CD4-positive, alpha-beta T cell treated with Interleukin-17A for 4 hours (primary cell): Measurements from ENCODE around the gene RPL13.
A peak's percentile ranks its signal among the peaks of the same experiment; 100 is the strongest.

ENCODE experiments used
- DNase-seq: peaks from one replicate; pipeline ENCODE4 v3.0.0-alpha.2; 2020; ENCODE audit warnings: mixed read lengths

Gene RPL13

DNA sequence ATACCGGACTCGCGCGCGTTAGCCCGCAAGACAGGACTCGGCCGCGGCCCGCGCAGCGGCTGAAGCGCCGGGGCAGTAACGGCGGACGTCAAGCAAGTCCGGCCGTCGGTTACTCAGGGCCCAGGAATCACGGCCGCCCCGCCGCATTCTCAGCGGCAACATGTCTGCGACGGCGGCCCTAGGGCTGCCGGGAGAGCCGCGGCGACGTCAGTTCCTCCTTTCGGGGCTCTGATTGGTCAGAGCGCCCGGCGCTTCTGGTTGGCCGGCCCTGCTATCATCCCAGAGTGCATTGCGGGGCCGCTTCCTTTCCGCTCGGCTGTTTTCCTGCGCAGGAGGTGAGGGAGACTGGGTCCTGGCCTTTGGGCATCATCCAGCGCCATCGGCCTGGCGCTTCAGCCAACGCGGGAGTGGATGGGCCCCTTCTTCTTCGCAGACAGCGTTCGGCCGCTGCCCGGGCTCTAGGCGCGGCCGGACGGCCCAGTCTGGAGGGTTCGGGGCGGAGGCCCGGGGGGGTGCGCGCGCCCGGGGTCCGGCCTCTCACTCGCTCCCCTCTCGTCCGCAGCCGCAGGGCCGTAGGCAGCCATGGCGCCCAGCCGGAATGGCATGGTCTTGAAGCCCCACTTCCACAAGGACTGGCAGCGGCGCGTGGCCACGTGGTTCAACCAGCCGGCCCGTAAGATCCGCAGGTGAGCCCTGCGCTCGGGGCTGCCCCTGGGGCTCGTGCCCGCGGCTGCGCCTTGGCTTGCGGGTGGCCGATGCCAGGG is at the start of gene RPL13:
Gene RPL13, plus strand, starts transcription at position 305 of the 764 bp plus-strand sequence. Its CDS starts 278 bp downstream, at position 583.
- peak; percentile 93 for DNase-seq

DNA sequence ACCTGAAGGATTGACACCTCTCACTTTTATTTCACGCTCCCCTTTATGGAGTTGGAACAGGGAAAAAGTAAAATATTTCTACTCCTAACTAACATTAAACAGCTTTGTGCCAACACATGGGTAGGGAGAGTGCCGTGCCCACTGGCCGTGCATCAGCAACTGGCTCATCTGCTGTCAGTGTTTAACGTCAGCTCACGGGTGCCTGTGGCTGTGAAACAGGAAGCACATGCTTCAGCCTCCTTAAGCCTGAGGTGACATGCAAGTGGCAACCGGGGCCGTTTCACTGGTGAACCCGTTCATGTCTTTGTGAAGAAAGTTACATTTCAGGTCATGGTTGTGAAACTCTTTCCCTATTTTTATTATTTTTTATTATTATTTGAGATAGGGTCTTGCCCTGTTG is 49.1 kb upstream of the RPL13 start:
- DNase-seq: no peak

DNA sequence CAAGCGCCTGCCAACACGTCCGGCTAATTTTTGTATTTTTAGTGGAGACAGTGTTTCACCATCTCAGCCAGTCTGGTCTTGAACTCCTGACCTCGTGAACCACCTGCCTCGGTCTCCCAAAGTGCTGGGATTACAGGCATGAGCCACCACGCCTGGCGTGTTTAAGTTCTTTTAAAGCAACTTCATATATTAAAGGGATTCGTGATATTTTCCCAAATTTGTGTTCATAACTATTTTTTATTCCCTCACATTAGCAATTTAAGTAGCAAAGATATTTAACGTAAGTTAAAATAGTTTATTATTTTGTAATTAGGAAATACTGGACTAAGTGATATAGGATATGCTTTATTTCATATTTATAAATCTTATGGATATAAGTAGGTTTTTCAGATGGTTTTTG is 48.0 kb upstream of the RPL13 start:
- no peak for DNase-seq

DNA sequence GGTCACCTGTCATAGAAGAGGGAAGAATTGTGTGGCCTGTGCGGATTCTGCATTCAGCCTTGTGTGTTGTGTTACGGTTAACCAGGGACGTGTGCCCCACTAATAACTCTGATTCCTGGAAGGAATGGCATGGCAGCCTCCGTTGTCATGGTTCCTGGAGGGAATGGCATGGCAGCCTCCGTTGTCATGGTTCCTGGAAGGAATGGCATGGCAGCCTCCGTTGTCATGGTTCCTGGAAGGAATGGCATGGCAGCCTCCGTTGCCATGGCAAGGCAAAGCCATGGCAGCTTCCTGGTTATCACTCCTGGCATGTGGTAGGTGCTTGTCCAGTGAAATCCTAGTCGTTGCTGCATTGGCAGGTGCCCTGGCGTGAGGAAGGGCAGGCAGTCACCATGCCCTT is 43.4 kb upstream of the RPL13 start:
- no peak for DNase-seq

DNA sequence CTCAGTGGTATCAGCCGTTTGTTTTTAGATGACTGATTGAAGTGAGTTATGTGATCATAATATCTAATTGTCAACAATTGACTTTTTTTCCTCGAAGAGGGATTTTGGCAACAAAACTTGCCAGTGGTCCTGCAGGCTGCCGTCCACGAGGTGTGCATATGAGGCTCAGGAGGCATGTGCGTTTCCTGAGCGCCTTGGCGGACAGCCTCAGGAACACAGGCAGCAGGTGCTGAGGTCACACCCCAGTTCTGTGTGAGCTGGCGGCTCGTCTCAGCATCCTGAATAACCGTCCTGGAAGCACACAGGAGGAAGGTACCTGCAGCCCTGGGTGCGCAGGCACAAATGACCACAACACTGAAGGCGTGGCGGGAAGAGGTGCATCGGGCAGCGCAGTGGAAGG is 40.6 kb upstream of the RPL13 start:
- DNase-seq: no peak

DNA sequence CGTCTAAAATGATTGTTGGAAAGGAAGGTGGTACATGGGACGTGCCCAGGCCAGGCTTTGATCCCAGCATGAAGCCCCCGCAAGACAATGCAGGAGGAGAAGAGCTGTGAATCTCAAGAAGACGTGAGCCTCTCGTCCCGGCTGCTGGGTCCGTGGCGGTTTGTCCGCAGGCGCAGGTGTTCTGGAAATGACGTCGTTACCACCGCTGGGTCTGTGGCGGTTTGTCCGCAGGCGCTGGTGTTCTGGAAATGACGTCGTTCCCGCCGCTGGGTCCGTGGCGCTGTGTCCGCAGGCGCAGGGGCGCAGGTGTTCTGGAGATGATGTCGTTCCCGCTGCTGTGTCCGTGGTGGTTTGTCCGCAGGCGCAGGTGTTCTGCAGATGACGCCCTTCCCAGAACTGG is 38.2 kb upstream of the RPL13 start:
- no peak for DNase-seq

DNA sequence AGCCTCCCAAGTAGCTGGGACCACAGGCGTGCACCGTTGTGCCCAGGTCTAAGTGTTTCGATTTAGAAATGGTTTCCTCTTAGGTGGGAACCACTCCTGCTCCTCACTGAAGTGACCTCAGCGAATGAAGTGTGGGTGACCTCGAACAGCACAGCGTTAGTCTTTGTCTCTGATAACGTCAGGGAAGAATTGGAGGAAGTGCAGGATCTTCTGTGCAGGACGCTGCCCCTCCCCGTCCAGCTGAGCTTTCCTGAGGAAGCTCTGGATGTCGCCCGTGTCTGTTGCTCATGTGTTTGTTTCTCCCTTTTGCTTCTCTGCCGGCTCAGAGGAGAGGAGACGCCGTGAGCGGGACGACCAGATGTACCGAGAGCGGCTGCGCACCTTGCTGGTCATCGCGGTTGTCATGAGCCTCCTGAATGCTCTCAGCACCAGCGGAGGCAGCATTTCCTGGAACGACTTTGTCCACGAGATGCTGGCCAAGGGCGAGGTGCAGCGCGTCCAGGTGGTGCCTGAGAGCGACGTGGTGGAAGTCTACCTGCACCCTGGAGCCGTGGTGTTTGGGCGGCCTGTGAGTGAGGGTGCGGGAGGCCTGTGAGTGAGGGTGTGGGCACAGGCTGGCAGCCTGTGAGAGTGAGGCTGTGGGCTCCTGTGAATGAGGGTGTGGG is 36.7 kb upstream of the RPL13 start:
- DNase-seq: no peak

DNA sequence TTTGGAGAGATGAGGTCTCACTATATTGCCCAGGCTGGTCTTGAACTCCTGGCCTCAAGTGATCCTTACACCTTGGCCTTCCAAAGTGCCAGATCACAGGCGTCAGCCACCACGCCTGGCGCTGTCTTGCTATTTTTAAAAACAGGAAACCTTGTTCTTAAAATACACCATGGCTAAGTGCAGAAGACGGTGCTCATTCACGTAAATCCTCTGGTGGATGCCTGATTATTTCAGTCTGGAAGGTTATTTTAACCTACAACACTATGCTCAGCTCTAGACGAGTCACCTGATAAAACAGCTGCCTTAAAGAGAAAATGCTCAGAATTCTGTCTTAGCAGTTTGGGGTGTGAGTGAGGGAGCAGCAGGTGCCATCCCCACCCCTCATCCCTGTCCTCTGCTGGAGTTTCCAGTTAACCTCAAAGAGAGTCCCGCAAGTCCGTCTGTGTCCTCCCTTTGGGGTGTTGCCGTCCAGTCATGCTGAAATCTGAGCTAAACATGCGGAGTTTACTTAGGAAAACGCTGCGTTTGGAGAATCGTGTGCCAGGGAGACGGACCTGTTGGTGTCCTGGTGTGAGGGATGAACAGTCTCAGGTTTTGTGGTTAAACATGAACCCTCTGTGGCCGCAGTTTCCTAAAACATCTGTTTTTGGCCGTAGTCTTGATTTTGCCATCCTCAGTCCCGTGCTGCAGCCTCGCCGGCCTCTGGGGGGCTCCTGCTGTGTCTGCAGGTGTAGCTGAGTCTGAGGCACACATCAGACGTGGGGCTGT is 35.2 kb upstream of the RPL13 start:
- no peak for DNase-seq

DNA sequence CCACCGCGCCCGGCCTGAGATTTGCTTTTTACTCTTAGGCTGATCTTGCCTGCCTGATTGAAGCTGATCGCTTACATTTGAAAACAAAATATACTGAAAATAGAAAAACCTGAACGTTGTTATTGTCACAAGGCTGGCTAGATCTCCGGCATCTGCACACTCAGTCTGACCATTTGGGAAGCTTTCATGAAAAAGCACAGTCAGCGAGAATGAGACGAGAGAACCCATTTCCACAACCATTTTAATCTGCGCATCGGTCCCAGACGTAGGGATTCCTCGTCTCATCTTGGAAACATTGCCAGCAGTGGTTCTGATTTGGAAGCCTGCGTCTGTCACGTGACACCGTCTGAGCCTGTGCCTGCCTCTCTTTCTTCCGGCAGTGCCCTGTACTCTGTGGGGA is 31.4 kb upstream of the RPL13 start:
- DNase-seq: no peak

DNA sequence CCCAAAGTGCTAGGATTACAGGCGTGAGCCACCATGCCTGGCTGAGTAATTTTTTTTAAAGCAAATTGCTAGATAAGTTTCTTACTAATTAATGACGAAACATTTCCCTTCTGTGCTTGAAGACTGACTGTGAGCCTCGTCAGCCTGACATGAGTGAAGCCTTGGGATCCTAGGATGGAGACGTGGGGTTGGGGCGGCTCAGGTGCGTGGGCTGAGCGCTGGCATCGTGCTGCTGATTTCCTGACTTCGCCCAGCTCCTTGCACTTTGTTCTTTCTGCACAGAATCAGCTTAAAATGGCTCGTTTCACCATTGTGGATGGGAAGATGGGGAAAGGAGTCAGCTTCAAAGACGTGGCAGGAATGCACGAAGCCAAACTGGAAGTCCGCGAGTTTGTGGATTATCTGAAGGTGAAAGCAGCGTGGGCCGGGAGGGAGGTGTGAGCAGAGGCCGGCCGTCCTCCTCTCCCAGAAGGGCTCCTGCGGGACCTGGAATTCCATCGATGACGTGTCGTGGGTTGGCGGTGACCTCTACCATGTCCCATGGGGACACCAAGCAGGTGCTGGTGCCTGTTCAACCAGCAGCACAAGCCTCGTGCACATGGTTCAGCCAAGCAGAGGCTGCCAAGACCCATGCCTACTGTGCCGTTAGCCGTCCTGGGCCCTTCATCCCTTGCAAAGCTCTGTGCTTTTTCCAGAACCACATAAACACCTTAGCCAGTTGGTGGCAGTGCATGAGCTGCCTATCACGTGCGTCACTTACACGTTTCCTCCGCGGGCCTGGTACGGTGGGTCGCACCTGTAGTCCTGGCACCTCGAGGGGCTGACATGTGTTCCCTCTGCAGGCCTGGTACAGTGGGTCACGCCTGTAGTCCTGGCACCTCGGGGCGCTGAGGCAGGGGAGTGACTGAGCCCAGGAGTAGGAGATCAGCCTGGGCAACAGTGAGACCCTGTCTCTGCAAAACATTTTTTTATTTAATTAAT is 29.8 kb upstream of the RPL13 start:
- no peak for DNase-seq

DNA sequence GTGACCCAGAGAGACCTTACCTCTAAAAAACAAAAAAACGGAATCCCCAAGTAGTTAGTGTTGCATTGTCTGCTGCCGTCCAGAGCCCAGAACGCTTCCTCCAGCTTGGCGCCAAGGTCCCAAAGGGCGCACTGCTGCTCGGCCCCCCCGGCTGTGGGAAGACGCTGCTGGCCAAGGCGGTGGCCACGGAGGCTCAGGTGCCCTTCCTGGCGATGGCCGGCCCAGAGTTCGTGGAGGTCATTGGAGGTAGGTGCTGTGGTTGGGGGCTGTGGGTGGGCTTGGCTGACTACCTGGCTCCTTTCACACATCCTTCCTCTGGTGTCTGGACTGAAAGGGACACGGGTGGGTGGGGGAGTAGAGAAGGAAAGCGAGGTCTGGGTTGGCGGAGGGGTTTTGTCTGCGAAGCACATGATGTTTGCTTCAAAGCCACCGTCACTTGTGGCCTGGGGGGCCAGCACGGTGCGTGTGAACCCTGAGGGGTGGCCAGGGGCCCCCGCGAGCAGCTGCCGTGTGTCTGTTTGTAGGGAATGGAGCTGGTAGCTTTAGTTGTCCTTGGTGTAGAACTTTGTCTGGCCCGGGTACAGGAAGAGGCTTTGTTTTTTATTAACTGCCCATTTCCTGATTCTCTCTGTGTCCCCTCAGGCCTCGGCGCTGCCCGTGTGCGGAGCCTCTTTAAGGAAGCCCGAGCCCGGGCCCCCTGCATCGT is 28.5 kb upstream of the RPL13 start:
- no peak for DNase-seq

DNA sequence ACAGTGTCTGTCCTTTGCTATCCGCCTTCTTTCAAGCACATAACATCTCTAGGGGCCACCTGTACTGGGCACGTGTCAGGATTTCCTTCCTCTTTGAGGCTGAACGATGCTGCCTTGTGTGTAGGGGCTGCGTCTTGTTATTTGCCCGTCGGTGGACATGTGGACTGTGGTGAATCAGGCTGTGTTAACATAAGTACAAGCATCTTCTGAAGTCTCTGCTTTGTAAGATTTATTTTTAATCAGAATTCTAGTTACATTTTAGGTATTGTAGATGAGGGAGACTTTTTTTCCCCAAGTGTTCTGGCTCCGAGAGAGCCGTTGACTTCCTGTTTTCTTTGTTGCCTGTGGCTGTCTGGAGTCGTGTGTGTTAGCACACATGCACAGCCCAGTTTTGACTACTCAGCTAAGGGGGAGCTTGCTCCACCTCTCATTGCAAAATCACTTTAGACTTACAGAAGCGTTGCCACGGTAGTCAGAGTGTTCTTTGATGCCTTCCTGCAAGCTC is 26.2 kb upstream of the RPL13 start:
- peak; percentile 69 for DNase-seq

DNA sequence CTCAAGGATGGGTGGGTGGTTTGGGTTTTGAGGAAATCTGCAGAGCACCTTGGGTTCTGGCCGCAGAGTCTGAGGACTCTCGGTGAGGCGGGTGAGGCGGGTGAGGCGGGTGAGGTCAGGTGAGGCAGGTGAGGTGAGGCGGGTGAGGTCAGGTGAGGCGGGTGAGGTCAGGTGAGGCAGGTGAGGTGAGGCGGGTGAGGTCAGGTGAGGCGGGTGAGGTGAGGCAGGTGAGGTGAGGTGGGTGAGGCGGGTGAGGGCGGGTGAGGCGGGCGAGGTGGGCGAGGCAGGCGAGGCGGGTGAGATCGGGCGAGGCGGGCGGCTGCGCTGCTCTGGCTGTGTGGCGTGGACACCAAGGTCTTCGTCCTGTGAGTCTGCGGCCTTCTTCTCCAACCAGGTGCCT is 24.1 kb upstream of the RPL13 start:
- DNase-seq: no peak

DNA sequence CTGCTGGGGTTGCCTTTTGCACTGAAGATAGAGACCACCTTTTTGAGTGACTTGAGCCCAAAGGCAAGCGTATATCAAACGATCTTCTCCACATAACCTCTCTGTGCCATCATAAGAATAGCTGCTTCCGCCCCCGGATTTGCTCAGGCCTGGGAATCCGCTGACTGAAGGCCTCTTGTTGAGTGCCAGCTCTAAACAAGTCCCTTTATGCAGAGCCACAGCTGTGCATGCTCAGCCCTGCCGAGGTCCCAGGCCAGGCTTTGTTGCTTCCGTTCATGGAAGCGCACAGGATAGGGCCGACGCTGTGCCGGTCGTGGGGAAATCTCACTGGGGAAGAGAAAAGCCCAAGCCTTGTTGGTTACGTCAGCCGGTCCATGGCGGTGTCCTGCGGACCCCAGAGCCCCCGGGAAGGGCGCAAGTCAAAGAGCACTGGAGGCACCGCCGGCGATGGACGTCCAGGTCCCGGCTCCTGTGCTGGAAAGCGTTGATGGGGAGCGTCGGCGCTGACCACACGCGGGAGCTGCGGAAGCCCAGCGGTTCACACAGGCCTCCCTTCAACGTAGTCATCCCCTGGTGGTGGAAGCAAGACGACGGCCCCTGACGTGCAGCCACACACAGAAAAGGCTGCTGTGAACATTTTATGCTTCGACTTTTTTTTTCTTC is 23.5 kb upstream of the RPL13 start:
- DNase-seq: no peak

DNA sequence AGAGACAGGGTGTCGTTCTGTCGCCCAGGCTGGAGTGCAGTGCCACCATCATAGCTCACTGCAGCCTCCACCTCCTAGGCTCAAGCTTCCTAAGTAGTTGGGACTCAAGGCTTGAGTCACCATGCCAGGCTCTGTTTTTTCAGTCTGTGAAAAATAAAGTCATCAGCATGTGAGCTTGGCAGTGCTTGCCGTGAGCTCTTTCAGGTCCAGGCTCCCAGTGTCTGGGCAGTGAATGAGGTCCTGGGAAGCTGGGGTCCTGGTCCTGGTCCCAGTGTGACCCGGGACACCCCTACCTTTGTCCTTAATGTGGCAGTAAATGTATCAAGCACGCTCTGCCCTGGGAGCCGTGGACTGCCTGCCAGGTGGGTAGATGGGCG is 22.9 kb upstream of the RPL13 start:
- DNase-seq: no peak

DNA sequence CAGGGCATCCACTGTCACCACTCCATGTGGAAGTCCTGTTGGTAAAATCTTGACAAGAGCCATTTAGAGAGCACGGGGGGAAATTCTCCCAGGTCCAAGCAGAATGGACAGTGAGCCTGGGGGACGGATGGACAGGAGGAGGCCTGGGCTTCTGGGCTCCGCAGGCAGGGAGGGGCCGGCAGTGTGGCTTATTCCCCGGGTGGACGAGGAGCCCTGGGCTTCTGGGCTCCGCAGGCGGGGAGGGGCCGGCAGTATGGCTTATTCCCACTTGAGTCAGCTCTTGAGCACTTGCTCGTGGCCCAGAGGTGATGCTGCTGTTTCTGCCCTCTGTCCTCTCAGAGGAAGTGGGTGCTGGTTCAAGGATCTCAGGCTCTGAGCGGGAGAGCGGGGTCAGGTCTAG is 22.2 kb upstream of the RPL13 start:
- no peak for DNase-seq

DNA sequence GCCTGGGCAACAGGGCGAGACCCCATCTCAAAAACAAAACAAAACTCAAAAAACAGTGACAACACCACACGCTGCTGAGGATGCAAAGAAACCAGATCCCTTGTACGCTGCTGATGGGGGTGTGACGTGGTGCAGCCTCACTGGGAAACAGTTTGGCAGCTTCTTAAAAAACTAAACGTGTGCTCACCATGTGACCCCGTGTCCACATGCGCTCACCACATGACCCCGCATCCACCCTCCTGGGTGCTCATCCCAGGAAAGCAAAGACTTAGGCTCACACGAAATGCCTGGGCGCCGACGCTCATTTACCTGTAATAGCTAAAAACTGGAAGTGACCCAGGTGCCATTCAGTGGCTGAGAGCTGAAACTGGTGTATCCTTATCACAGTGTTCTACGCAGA is 19.9 kb upstream of the RPL13 start:
- DNase-seq: no peak

DNA sequence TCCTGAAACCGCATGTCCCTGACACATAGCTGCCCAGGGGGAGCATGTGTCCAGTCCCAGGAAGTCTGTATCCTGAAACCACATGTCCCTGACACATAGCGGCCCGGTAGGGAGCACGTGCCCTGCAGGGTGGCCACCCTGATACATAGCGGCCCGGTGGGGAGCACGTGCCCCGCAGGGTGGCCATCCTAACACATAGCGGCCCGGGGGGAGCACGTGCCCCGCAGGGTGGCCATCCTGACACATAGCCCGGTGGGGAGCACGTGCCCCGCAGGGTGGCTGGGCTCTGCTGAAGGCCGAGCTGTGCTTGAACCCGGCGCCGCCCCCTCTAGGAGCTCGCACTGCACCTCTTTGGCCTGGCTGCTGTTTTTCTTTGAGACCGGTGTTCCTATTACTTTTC is 18.7 kb upstream of the RPL13 start:
- no peak for DNase-seq

DNA sequence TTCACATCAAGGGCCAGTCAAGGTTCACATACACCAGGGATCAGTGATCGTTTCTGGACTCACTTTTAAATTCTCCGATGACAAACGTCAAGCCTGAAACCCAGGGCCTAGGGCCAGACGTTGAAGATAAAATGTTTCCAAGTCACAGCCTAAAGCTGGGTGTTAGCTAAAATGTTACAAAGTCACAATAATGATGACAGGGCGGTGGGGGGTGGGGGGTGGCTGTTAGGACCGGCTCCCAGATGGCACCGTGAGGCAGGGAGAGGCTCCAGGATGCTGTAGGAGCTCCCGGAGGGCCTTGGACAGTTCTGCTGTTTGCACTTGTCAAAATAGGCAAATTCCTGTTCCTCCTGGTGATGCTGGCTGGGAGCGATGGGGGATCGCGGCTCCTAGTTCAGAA is 16.4 kb upstream of the RPL13 start:
- no peak for DNase-seq

DNA sequence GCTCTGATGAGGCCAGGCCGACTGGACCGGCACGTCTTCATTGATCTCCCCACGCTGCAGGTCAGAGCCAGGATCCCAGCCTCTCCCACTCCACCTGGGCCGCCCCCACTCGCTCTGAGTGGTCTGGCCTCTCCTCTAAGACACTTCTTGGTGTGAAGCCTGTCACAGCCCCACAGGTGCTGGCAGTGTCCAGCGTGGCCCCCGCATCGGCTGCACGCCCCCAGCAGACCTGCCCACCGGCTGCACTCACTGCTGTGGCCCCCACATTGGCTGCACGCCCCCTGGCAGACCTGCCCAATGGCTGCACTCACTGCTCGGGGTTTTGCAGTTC is 15.8 kb upstream of the RPL13 start:
- DNase-seq: no peak

DNA sequence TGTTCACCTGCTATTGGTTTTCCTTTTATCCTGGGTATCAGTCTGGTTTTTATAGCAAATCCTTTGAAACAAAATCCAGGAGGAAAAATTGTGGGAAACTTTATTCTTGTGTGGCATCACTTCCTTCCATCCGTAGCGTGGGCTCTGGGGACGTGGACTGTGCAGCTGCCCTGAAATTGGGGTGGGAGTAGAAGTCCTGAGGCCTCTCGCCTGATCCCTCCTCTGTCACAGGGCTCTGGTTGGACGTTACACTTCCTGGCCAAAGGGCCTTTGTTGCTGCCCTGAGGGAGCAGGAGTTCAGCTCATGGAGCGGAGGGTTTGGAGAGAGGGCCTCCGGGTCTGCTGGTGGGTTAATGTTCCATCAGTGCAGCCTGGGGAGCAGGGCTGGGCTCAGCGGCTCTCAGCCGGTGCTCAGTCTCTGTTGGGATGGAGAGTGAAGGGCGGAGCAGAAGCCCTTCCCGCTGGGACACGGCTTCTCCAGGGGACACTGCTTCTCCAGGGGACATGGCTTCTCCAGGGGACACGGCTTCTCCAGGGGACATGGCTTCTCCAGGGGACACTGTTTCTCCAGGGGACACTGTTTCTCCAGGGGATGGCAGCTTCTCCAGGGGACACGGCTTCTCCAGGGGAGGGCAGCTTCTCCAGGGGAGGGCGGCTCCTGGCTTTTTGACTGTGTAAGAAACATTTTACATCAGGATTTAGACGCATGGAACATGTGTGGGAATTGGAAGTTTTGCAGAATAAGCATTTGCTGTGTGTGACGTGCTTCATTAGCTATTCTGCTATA is 15.2 kb upstream of the RPL13 start:
- DNase-seq: no peak
